ENCODE data around the gene POLR2E. TPM values are rescaled to one million over a fixed set of nuclear protein-coding genes. Genes with fewer than 3 reads are reported as not detected.

Gene POLR2E
- total and polyA plus RNA-seq, 2 of the 13 experiments (the other 11 are each of a cell fraction or from before 2014, with no cell fraction given): 140 to 272 TPM

- 0 out of 2 replicates have a peak, but pooled peaks have one; percentile 57 for TF ChIP-seq PRDM4 (CRISPR knock-in tag; IDR thresholded peaks at IDR 0.05; ENCODE audit: borderline replicate concordance)
- TF ChIP-seq PATZ1 (CRISPR knock-in tag; IDR thresholded peaks at IDR 0.05): peak; percentile 44; the same call in 1 of the 2 replicates
- 0 out of 2 replicates have a peak, but pooled peaks have one; percentile 52 for TF ChIP-seq TSC22D2 (CRISPR knock-in tag; IDR thresholded peaks at IDR 0.05; ENCODE audit: borderline replicate concordance)
- no peak for TF ChIP-seq GLMP (CRISPR knock-in tag; IDR thresholded peaks at IDR 0.05; ENCODE audit: borderline replicate concordance)
- TF ChIP-seq NR2C2 (CRISPR knock-in tag; IDR thresholded peaks at IDR 0.05; ENCODE audit: borderline replicate concordance): peak; percentile 21; the same call in 1 of the 2 replicates
- TF ChIP-seq MNT (IDR thresholded peaks at IDR 0.05): peak; percentile 64
- peak; percentile 69; the same call in 1 of the 2 replicates for TF ChIP-seq ZSCAN25 (CRISPR knock-in tag; IDR thresholded peaks at IDR 0.05)
- TF ChIP-seq HIC2 (CRISPR knock-in tag; IDR thresholded peaks at IDR 0.05; ENCODE audit: low read depth): no peak
- no peak for TF ChIP-seq STAG1 (CRISPR knock-in tag; IDR thresholded peaks at IDR 0.05)
- peak; percentile 51; the same call in 1 of the 2 replicates for TF ChIP-seq ZBTB2 (CRISPR knock-in tag; IDR thresholded peaks at IDR 0.05; ENCODE audit: low read depth)
- no peak for TF ChIP-seq ZNF597 (CRISPR knock-in tag; IDR thresholded peaks at IDR 0.05)
- TF ChIP-seq ERF (CRISPR knock-in tag; IDR thresholded peaks at IDR 0.05): peak; percentile 46
Measured at GRCh38 chr19:1050989-1051788, 44.0 kb downstream of the POLR2E start (continued).
